Transverse colon (tissue), 4 donors: ENCODE results near the gene RECK.

Source experiments
- EP300 ChIP-seq: sonication (generic); formaldehyde crosslinking; IDR thresholded peaks from one replicate; pipeline ENCODE4 v1.6.1; 2017; ENCODE audit warnings: antibody characterized with exemption, low read depth
- POLR2A ChIP-seq: fragments of 450-650 bp; IDR thresholded peaks from one replicate; pipeline ENCODE4 v1.6.1; 2016; ENCODE audit warnings: antibody characterized with exemption, mild to moderate bottlenecking, moderate library complexity
- POLR2AphosphoS5 ChIP-seq, 3 donors: sonication (generic); formaldehyde crosslinking; IDR thresholded peaks; one replicate each; pipeline ENCODE4 v1.6.1; 2016; ENCODE audit warnings: antibody characterized with exemption in 3 of 3
- TF ChIP-seq, protein P1 (sequence below), 5 experiments: fragments of 200-600 bp in 3 of 5; fragments of 450-650 bp in 2 of 5; sonication (generic) in 3 of 5; IDR thresholded peaks; 1 replicate in 2 of 5; 2 replicates in 3 of 5; pipeline ENCODE4 v1.5.1; 2016 to 2017; ENCODE audit warnings: antibody characterized with exemption in 5 of 5, inconsistent platforms in 3 of 5, mild to moderate bottlenecking in 2 of 5, moderate library complexity in 1 of 5

DNA sequence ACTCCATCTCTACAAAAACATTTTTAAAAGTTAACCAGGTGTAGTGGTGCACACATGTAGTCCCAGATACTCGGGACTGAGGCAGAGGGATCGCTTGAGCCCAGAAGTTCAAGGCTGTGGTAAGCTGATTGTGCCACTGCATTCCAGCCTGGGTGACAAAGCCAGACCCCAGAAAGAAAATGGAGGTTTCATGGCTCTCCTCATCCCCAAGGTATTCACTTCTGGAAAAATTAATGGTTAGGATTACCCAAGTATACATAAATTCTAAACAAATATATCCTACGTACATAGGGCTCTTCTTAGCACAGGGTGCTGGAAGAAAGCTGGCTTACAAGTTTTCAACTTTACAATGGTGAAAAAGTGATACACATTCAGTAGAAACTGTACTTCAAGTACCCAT lies 18.6 kb upstream of the RECK start:
- no peak for TF ChIP-seq POLR2A
- TF ChIP-seq, protein P1, sequence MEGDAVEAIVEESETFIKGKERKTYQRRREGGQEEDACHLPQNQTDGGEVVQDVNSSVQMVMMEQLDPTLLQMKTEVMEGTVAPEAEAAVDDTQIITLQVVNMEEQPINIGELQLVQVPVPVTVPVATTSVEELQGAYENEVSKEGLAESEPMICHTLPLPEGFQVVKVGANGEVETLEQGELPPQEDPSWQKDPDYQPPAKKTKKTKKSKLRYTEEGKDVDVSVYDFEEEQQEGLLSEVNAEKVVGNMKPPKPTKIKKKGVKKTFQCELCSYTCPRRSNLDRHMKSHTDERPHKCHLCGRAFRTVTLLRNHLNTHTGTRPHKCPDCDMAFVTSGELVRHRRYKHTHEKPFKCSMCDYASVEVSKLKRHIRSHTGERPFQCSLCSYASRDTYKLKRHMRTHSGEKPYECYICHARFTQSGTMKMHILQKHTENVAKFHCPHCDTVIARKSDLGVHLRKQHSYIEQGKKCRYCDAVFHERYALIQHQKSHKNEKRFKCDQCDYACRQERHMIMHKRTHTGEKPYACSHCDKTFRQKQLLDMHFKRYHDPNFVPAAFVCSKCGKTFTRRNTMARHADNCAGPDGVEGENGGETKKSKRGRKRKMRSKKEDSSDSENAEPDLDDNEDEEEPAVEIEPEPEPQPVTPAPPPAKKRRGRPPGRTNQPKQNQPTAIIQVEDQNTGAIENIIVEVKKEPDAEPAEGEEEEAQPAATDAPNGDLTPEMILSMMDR (IDR thresholded peaks at IDR 0.05) = no peak
- TF ChIP-seq POLR2AphosphoS5 (IDR thresholded peaks at IDR 0.05) = no peak
- no peak for TF ChIP-seq EP300
